Cardiac fibroblast (primary cell): ENCODE data around the gene PTBP3.

ENCODE experiments used
- DNase-seq, 2 donors: peaks; one replicate each; pipeline versions ENCODE4 v3.0.0 to v3.0.0-alpha.2; 2010; ENCODE audit warnings: low read depth in 2 of 2
- H3K4me3 ChIP-seq, 2 donors: replicated peaks in 1 of 2; 1 replicate in 1 of 2; 2 replicates in 1 of 2; pipeline ENCODE4 v1.5.1; 2011; ENCODE audit warnings: low read depth in 2 of 2, low read length in 2 of 2, mild to moderate bottlenecking in 2 of 2, moderate library complexity in 1 of 2
- CTCF ChIP-seq: IDR thresholded peaks from one replicate; pipeline ENCODE4 v1.5.1; 2011; ENCODE audit warnings: low read depth, mild to moderate bottlenecking, low read length, inconsistent platforms

PTBP3 gene

GRCh38 chr9:112247090-112247489 is 86.3 kb downstream of the PTBP3 start:
- H3K4me3 ChIP-seq = no peak overlapping the region
- DNase-seq = no peak
- no peak for TF ChIP-seq CTCF

- H3K4me3 ChIP-seq = no peak overlapping the region
- TF ChIP-seq CTCF = no peak
- DNase-seq = no peak
Observed at GRCh38 chr9:112245126-112245525, 88.3 kb downstream of the PTBP3 start.

GRCh38 chr9:112242147-112242804 is 91.1 kb downstream of the PTBP3 start:
- no peak overlapping the region for H3K4me3 ChIP-seq
- TF ChIP-seq CTCF = no peak
- no peak for DNase-seq

- DNase-seq = peak; percentile 30 to 58
- no peak for TF ChIP-seq CTCF
- no peak overlapping the region for H3K4me3 ChIP-seq
Observed at GRCh38 chr9:112241491-112241890, 91.9 kb downstream of the PTBP3 start.

- no peak for TF ChIP-seq CTCF
- no peak overlapping the region for H3K4me3 ChIP-seq
- DNase-seq = no peak
Observed at GRCh38 chr9:112239708-112240107, 93.7 kb downstream of the PTBP3 start.

- TF ChIP-seq CTCF = no peak
- DNase-seq = no peak
- no peak overlapping the region for H3K4me3 ChIP-seq
Observed at GRCh38 chr9:112239284-112239683, 94.1 kb downstream of the PTBP3 start.

GRCh38 chr9:112234779-112235178 is 98.6 kb downstream of the PTBP3 start:
- no peak for TF ChIP-seq CTCF
- DNase-seq = no peak
- no peak overlapping the region for H3K4me3 ChIP-seq
